ENCODE results near the gene CDH13. TPM values are rescaled to one million over a fixed set of nuclear protein-coding genes. Genes with fewer than 3 reads are reported as not detected.

The CDH13 gene
- total and polyA plus RNA-seq, 4 donors = 58.9 to 265 (median 158) TPM

- Histone ChIP-seq H3K9me3 (ENCODE audit: control insufficient read depth, low read length) (no peaks in the 10 kb centered on the region), H3K4me3 (ENCODE audit: low read length in 2 of 2) (no peak overlapping the region), H3K27me3 (ENCODE audit: control insufficient read depth in 1 of 2, insufficient read depth in 2 of 2, low read length in 1 of 2) (no peaks in the 10 kb centered on the region), H3K36me3 (ENCODE audit: control insufficient read depth in 1 of 2, insufficient read depth in 2 of 2, low read length in 1 of 2) (no peaks in the 10 kb centered on the region), H3K27ac (ENCODE audit: low read depth in 1 of 2, low read length in 2 of 2) (no peak overlapping the region), H3K4me1 (ENCODE audit: control insufficient read depth in 1 of 2, insufficient read depth in 2 of 2, low read length in 2 of 2) (peaks cover 2 to 6% of the 10 kb centered on the region in 2 donors)
- WGBS, 2 donors = 24% methylated on average over 3 of the region's 3 CpGs
- no peak for DNase-seq
- intact Hi-C loops (cut with DNase I) = no loop called here
- ATAC-seq (ENCODE audit: low FRiP score) = no peak
These were observed 225.7 kb downstream of the CDH13 start for GRCh38 chr16:82852388-82853008.

GRCh38 chr16:82855471-82855870, 228.7 kb downstream of the CDH13 start:
- H3K4me1 ChIP-seq (ENCODE audit: control insufficient read depth in 1 of 2, insufficient read depth in 2 of 2, low read length in 2 of 2) = peaks cover 2 to 3% of the 10 kb centered on the region in 2 donors
- H3K9me3 ChIP-seq (ENCODE audit: control insufficient read depth, low read length) = no peaks in the 10 kb centered on the region
- H3K27me3 ChIP-seq (ENCODE audit: control insufficient read depth in 1 of 2, insufficient read depth in 2 of 2, low read length in 1 of 2) = no peaks in the 10 kb centered on the region
- DNase-seq (no peak), ATAC-seq (ENCODE audit: low FRiP score) (no peak)
- H3K4me3 ChIP-seq (ENCODE audit: low read length in 2 of 2) = no peak overlapping the region
- intact Hi-C loops (cut with DNase I) = no loop called here
- WGBS, 2 donors = 88 to 89% methylated on average over 5 of the region's 5 CpGs
- H3K36me3 ChIP-seq (ENCODE audit: control insufficient read depth in 1 of 2, insufficient read depth in 2 of 2, low read length in 1 of 2) = no peaks in the 10 kb centered on the region
- no peak overlapping the region for H3K27ac ChIP-seq (ENCODE audit: low read depth in 1 of 2, low read length in 2 of 2)

GRCh38 chr16:82857693-82858365, 231.1 kb downstream of the CDH13 start:
- Histone ChIP-seq H3K4me1 (ENCODE audit: control insufficient read depth in 1 of 2, insufficient read depth in 2 of 2, low read length in 2 of 2) (no peaks in the 10 kb centered on the region), H3K36me3 (ENCODE audit: control insufficient read depth in 1 of 2, insufficient read depth in 2 of 2, low read length in 1 of 2) (no peaks in the 10 kb centered on the region), H3K27me3 (ENCODE audit: control insufficient read depth in 1 of 2, insufficient read depth in 2 of 2, low read length in 1 of 2) (no peaks in the 10 kb centered on the region), H3K9me3 (ENCODE audit: control insufficient read depth, low read length) (no peaks in the 10 kb centered on the region), H3K27ac (ENCODE audit: low read depth in 1 of 2, low read length in 2 of 2) (no peak overlapping the region), H3K4me3 (ENCODE audit: low read length in 2 of 2) (no peak overlapping the region)
- ATAC-seq (ENCODE audit: low FRiP score) = no peak
- intact Hi-C loops (cut with DNase I) = no loop called here
- 54 to 62% methylated on average over 6 of the region's 6 CpGs for WGBS, 2 donors
- no peak for DNase-seq

GRCh38 chr16:82859662-82860061, 232.9 kb downstream of the CDH13 start:
- Histone ChIP-seq H3K36me3 (ENCODE audit: control insufficient read depth in 1 of 2, insufficient read depth in 2 of 2, low read length in 1 of 2) (no peaks in the 10 kb centered on the region), H3K27ac (ENCODE audit: low read depth in 1 of 2, low read length in 2 of 2) (no peak overlapping the region), H3K4me1 (ENCODE audit: control insufficient read depth in 1 of 2, insufficient read depth in 2 of 2, low read length in 2 of 2) (no peaks in the 10 kb centered on the region), H3K27me3 (ENCODE audit: control insufficient read depth in 1 of 2, insufficient read depth in 2 of 2, low read length in 1 of 2) (no peaks in the 10 kb centered on the region), H3K4me3 (ENCODE audit: low read length in 2 of 2) (no peak overlapping the region), H3K9me3 (ENCODE audit: control insufficient read depth, low read length) (no peaks in the 10 kb centered on the region)
- 96% methylated on average over 6 of the region's 6 CpGs for WGBS, 2 donors
- intact Hi-C loops (cut with DNase I) = no loop called here
- ATAC-seq (ENCODE audit: low FRiP score) (no peak), DNase-seq (no peak)

GRCh38 chr16:82860071-82860470, 233.3 kb downstream of the CDH13 start:
- intact Hi-C loops (cut with DNase I) = no loop called here
- no peaks in the 10 kb centered on the region for H3K4me1 ChIP-seq (ENCODE audit: control insufficient read depth in 1 of 2, insufficient read depth in 2 of 2, low read length in 2 of 2)

GRCh38 chr16:82862057-82862456, 235.3 kb downstream of the CDH13 start:
- Histone ChIP-seq H3K4me1 (ENCODE audit: control insufficient read depth in 1 of 2, insufficient read depth in 2 of 2, low read length in 2 of 2) (no peaks in the 10 kb centered on the region), H3K27me3 (ENCODE audit: control insufficient read depth in 1 of 2, insufficient read depth in 2 of 2, low read length in 1 of 2) (no peaks in the 10 kb centered on the region), H3K4me3 (ENCODE audit: low read length in 2 of 2) (no peak overlapping the region), H3K36me3 (ENCODE audit: control insufficient read depth in 1 of 2, insufficient read depth in 2 of 2, low read length in 1 of 2) (no peaks in the 10 kb centered on the region), H3K27ac (ENCODE audit: low read depth in 1 of 2, low read length in 2 of 2) (no peak overlapping the region), H3K9me3 (ENCODE audit: control insufficient read depth, low read length) (no peaks in the 10 kb centered on the region)
- 97 to 100% methylated on average over 1 of the region's 1 CpG for WGBS, 2 donors
- DNase-seq (no peak), ATAC-seq (ENCODE audit: low FRiP score) (no peak)
- intact Hi-C loops (cut with DNase I) = no loop called here

More at GRCh38 chr16:82860071-82860470, 233.3 kb downstream of the CDH13 start:
- no peak for ATAC-seq (ENCODE audit: low FRiP score)
- no peak overlapping the region for H3K27ac ChIP-seq (ENCODE audit: low read depth in 1 of 2, low read length in 2 of 2)
- no peak overlapping the region for H3K4me3 ChIP-seq (ENCODE audit: low read length in 2 of 2)
- WGBS, 2 donors = 89 to 92% methylated on average over 7 of the region's 7 CpGs
- no peaks in the 10 kb centered on the region for H3K27me3 ChIP-seq (ENCODE audit: control insufficient read depth in 1 of 2, insufficient read depth in 2 of 2, low read length in 1 of 2)
- no peak for DNase-seq
- no peaks in the 10 kb centered on the region for H3K36me3 ChIP-seq (ENCODE audit: control insufficient read depth in 1 of 2, insufficient read depth in 2 of 2, low read length in 1 of 2)
- H3K9me3 ChIP-seq (ENCODE audit: control insufficient read depth, low read length) = no peaks in the 10 kb centered on the region

GRCh38 chr16:82864332-82865040, 237.7 kb downstream of the CDH13 start:
- H3K27me3 ChIP-seq (ENCODE audit: control insufficient read depth in 1 of 2, insufficient read depth in 2 of 2, low read length in 1 of 2) = no peaks in the 10 kb centered on the region
- WGBS, 2 donors = 94 to 97% methylated on average over 9 of the region's 9 CpGs

GRCh38 chr16:82865412-82865811, 238.6 kb downstream of the CDH13 start:
- DNase-seq (no peak), ATAC-seq (ENCODE audit: low FRiP score) (no peak)
- Histone ChIP-seq H3K27ac (ENCODE audit: low read depth in 1 of 2, low read length in 2 of 2) (no peak overlapping the region), H3K27me3 (ENCODE audit: control insufficient read depth in 1 of 2, insufficient read depth in 2 of 2, low read length in 1 of 2) (no peaks in the 10 kb centered on the region), H3K4me3 (ENCODE audit: low read length in 2 of 2) (no peak overlapping the region), H3K9me3 (ENCODE audit: control insufficient read depth, low read length) (no peaks in the 10 kb centered on the region), H3K36me3 (ENCODE audit: control insufficient read depth in 1 of 2, insufficient read depth in 2 of 2, low read length in 1 of 2) (no peaks in the 10 kb centered on the region), H3K4me1 (ENCODE audit: control insufficient read depth in 1 of 2, insufficient read depth in 2 of 2, low read length in 2 of 2) (no peaks in the 10 kb centered on the region)
- intact Hi-C loops (cut with DNase I) = no loop called here
- 89 to 90% methylated on average over 4 of the region's 4 CpGs for WGBS, 2 donors

More at GRCh38 chr16:82864332-82865040, 237.7 kb downstream of the CDH13 start:
- intact Hi-C loops (cut with DNase I) = no loop called here
- H3K9me3 ChIP-seq (ENCODE audit: control insufficient read depth, low read length) = no peaks in the 10 kb centered on the region
- H3K27ac ChIP-seq (ENCODE audit: low read depth in 1 of 2, low read length in 2 of 2) = no peak overlapping the region
- H3K36me3 ChIP-seq (ENCODE audit: control insufficient read depth in 1 of 2, insufficient read depth in 2 of 2, low read length in 1 of 2) = no peaks in the 10 kb centered on the region
- DNase-seq (no peak), ATAC-seq (ENCODE audit: low FRiP score) (no peak)
- no peaks in the 10 kb centered on the region for H3K4me1 ChIP-seq (ENCODE audit: control insufficient read depth in 1 of 2, insufficient read depth in 2 of 2, low read length in 2 of 2)
- no peak overlapping the region for H3K4me3 ChIP-seq (ENCODE audit: low read length in 2 of 2)
